NOMO-1 treated with DMSO at 0.1 percent for 48 hours (cell line): Measurements from ENCODE around the gene SAMD14.

Experiments used
- DNase-seq: peaks from one replicate; lab custom pipeline; 2025; ENCODE audit not compliant: unreplicated experiment; lab: John Stamatoyannopoulos, UW

The SAMD14 gene

DNA sequence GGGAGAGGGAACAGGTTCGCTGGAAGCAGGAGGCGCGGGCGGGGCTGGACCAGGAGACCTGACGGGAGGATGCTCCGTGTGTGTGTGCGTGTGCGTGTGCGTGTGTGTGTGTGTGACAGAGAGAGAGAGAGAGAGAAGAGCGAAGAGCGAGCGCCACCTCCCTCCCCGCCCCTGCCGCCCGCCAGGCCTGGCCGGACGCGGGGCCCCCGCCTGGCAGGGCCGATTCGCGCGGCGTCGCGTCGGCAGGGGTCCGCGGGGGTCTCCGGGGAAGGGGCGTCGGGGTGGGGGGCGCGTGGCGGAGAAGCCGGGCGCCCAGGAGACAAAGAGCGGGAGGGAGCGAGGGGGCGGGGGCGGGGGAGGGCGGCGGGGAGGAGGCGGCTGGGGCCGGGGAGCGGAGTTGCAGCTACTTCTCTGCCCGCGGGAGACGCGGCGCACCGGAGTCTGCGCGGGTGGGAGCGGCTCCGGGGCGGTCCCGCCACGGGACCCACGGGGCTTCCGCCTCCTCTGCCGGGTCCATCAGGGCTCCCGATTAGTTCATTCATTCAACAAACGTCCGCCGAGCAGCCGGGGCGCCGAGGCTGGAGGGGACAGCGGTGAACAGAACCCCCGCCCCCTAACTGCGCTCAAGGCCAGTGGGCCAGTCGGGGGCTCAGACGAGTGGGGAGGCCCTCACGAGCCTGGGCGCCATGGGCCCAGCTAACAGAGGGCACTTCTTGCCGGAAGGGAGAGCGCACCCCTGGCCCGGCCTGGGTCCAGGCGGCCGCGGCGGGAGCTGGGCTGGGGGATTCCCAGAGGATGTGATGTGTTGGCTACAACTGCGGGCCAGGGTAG is at the start of gene SAMD14:
TSS of gene SAMD14 (minus strand) at position 433 of the 831 bp plus-strand sequence. CDS start 5,201 bp downstream, outside the sequence.
- no peak for DNase-seq

DNA sequence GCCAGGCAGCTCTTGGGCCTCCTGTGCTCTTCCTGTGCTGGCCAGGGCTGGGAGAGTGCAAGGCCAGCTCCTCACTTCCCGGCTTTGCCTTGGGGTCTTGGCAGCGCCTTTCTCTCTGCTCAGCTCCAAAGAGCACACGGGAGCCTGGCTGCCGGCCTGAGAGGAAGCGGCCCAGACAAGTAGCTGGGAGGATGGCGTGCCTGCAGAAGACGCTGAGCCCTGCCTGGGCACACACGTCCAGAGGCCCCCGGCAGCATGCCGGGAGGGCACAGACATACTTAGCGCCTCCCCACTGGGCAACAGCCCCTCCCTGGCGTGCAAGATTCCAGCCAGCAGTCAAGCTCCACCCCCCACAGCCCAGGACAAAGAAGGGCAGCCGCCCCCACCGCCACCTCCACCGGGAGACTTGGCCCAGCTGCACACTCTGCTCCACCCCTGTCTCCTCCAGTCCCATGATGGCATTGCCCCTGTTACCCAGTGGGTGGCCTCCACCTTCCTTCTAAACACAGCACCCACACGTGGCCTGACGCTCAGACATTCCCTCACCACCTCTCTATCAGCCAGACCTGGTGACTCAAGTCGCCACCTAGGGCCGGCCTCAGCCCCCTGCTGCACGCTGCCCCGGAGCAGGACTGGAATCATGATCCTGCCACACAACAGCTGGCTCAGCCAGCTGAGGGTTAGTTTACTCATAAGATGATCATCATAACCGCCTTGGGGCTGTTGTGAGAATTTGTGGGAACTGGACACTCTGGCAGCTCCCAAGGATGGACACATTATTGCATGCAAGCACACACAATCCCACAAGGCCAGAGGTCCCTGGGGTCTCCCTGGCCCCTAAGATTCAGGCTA is 48.2 kb upstream of the SAMD14 start:
- no peak for DNase-seq

DNA sequence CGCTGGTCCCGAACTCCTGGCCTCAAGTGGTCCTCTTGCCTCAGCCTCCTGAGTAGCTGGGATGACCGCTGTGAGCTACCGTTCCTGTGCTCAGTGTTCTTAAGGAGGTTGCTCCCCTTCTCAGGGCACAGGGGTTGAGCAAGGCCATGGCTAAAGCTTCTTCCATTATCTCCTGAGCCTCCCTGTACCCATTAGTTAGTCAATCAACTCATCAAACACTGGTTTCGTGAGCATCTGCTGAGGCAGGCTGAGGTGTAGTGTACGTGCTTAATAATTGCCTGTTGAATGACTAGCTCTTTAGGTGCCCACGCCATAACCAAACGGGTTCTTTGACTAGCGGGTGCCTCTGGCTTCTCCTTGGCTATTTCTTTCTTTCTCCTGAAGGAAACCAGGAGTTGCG is 47.5 kb upstream of the SAMD14 start:
- no peak for DNase-seq

DNA sequence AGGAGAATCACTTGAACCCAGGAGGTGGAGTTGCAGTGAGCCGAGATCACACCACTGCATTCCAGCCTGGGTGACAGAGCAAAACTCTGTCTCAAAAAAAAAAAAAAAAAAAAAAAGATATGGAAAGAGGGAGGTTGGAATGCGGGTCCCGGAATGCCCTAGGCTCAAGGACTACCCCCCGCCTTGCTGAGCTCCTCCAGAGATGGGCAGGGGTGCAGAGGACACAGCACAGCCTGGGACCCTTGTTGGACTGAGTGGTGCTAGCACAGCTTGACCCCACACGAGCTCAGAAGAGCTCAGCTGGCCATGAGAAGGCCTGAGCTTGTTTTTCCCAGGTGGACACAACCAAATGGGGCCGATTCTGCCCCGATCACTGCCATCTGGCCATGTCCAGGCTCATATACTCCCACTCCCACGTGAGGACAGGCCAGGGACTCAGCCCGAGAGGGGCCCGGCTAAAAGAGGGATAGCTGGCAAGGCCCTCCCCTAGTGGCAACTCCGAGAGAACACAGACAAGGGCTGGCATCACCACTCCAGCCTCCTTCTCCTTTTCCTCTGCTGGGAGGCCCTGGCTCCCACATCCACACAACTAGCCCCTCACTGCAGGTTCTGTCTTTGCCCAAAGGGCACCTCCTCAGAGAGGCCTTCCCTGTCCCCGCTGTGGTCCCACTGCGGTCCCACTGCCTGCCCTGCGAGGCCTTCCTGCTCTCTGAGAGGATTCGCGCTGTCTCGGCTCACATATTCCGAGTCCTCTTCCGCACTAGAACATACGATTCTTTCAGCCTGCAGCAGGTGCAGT is 46.8 kb upstream of the SAMD14 start:
- DNase-seq, result no peak

DNA sequence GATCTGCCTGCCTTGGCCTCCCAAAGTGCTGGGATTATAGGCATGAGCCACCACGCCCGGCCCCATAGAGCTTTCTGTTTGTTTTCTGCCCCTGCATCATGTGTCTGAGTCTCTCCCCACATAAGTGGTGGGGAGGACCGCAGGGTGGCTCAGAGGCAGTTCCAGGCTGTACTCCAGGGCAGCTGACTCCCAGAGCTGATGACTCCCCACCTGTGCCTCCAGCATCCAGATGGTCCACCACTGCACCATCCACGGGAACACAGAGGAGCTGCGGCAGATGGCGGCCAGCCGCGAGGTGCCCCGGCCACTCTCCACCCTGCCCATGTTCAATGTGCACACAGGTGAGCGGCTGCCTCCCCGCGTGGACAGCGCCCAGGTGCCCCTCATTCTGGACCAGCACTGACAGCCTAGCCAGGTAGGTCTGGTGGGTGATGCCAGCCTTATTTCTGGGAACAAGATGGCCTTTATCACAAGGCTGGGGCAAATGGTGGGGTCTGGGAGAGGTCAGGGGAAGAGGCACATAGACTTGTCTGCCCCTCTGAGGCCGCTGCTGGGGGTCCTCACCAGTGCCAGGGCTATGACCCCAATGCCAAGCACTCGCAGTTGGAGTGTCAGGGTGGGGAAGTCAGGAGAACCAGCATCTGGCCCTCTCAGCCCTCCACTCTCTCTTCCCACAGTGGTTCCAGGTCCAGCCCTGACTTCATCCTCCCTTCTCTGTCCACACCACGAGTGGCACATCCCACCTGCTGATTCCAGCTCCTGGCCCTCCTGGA is 45.3 kb upstream of the SAMD14 start:
- no peak for DNase-seq

DNA sequence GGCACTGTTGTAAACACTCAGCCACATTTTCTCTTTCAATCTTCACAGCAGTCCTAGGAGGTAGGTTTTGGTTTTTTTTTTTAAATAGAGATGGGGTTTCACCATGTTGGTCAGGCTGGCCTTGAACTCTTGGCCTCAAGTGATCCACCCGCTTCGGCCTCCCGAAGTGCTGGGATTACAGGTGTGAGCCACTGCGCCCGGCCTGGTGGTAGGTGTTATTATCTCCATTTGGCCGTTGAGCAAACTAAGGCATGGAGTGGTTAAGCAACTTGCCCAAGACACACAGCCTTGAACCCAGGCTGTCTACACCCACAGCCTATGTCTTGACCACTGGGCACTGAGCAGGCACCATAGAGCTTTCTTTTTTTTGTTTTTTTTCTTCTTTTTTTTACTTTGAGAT is 44.5 kb upstream of the SAMD14 start:
- DNase-seq, result no peak

DNA sequence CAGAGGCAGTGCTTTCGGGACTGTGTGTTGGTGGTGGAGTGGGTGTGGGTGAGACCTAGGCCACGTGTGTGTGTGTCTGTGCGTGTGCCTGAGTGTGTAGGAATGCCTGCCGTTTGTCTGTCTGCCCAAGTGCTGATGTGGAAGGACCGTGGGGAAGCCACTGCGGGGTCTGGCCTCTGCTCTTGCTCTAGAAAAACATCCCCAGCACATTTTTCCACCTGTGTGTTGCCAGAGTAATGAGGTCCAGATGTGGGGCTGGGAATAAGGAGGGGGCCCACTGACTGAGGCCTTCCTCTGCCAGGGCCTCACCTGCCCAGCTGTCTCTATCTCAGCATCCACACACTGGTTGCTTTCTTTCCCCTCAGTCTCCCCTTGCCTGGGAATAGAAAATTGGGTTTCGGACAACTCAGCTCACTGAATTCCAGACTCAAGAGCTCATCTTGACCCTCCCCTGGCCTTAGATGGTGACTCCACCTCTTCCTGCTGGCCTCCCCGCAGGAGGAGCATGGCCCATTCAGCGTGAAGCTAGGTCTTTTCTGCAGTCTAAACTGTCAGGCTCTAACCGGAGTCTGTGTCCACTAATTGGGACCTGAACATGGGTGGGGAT is 43.5 kb upstream of the SAMD14 start:
- no peak for DNase-seq

DNA sequence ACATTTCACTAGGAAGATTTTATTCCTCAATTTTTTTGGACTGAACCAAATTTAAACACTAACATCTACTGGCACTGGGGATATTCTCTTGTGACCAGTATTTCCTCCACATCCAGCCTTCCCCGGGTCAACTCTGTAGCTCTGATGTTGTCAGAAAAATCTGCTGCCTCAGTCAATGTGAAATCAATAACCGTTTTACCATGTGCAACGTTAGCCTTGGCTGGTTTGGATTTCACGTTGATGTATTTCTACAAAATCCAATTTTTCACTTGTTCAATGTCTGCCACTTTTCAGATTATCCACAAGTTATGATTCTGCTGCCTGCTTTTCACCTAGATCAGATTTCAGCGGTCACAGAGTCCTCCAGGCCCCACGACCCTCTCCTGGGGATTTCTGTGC is 43.0 kb upstream of the SAMD14 start:
- no peak for DNase-seq

DNA sequence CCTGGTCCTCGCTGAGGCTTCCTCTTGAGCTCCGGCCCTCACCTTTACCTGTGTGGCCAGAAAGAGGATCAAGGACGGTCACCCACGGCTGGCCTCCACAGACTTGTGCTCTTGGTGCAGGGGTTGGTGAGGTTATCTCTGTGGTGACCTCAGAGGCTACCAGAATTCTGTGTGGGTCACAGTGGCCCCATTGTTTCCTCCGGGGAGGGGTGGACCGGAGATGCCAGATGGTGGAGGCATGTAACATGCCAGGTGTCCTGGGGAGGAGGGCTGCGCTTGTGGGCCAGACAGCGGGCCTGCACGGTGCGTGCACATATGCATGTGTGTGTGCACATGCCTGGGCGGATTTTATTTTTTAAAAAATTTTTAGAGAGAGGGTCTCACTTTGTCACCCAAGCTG is 42.2 kb upstream of the SAMD14 start:
- no peak for DNase-seq

DNA sequence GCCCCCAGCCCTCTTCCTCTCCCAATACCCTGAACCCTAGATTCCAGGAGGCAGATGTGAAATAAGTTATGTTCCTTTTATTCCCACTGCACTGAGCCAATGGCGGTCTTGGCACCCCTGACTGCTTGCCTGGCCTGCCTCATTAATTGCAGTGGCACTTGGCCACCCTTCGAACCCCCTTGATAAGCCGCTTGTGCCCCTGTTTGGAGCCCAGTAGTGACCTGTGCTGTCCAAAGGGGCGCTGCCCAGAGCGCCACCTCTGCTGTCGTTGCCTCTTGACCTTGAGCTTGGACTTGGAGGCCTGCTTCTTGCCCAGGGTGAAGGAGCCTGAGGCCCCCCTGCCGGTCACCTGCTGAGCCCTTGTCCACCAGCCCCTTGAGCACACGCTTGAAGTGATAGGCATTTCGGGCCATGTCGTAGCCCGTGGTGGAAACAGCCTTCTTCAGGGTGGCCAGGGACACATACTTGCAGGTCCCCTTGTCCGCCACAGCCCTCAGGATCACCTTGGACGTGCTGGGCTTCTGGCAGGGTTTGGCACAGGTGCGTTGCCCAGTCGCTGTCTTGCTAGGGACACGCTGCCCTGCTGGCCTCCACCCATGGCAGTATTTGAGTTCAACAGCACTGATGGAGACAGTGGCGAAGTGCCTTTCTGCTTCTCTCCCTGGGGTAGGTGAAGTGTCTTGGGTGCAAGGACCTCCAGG is 41.6 kb upstream of the SAMD14 start:
- DNase-seq, result no peak

DNA sequence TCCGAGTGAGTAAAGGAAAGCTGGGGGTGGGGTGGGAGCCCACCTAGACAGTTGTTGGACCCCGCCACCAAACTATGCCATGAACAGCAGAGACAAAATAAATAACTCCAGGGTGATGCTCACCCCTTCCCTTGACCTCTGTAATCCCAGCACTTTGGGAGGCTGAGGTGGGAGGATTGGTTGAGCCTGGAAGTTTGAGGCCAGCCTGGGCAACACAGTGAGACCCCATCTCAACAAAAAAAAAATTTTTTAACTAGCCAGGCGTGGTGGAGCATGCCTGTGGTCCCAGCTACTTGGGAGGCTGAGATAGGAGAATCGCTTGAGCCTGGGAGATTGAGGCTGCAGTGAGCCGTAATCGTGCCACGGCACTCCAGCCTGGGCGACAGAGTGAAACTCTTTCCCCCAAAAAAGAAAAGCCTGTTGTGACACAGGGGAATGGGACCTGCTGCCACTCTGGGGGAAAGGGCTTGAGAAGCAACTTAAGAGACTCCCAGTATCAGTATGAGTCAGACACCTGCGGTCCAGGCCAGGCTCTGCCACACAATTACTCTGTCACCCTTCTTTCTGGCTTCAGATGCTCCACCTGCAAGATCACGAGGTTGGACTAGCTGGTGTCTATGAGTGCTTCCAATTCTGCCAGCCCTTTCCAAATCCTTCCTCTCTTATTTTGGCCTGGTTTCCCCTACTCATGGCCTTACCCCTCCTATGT is 40.9 kb upstream of the SAMD14 start:
- DNase-seq, result peak; percentile 10

DNA sequence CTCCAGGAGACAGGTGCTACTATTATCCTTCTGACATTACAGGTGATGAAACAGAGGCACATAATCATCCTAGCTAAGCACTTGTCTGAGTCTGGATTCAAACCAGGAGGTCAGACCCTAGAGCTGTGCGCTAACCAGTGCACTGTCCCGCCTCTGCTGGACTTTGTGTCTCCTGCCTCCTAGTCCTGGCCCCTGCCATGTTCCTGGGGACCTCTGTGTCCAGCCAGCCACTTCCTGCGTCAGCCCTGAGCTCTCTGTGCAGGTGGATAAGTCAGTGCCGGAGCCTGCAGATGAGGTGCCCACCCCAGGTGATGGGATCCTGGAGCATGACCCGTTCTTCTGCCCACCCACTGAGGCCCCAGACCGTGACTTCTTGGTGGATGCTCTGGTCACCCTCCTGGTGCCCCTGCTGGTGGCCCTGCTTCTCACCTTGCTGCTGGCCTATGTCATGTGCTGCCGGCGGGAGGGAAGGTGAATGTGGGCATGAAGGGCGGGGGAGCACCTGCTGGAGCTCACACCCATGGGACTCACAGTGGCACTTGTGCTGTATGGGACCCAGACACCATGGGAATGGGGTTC is 40.0 kb upstream of the SAMD14 start:
- no peak for DNase-seq

DNA sequence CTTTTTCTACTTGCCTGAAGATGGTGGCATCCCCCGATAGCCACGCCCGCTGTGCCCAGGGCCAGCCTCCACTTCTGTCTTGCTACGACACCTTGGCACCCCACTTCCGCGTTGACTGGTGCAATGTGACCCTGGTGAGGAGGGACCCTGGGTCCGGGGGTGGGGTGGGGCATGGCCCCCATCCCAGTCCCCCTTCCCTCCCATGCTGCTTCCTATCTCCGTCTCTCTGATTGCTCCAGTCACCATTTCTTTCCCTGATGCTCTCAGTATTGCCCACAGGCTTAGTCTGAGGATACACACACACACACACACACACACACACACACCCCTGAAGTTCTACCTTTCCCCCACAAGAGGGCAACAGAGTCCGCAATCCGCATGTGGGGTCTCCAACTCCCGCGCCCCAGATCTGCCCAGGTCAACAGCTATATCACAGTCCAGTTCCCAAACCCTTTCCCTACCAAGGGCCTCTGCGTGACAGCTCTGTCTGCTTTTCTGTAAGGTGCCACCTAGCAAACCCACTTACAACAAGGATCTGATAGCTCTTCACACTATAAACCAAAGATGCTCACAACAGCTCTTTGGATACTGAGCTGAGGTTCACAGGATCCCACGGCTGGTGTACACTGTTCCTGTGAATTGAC is 39.3 kb upstream of the SAMD14 start:
- DNase-seq, result peak; percentile 65

DNA sequence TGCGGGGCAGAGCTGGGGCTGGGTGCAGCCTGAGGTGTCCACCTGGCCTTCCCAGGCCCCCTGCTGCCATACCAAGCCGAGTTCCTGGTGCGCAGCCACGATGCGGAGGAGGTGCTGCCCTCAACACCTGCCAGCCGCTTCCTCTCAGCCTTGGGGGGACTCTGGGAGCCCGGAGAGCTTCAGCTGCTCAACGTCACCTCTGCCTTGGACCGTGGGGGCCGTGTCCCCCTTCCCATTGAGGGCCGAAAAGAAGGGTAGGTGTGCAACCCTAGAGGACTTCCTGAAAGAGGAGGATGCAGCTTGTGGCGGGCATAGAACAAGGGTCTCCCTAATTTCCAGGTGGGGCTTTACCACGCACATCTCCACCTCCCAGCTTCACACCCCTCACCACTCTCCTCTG is 38.4 kb upstream of the SAMD14 start:
- DNase-seq, result no peak

DNA sequence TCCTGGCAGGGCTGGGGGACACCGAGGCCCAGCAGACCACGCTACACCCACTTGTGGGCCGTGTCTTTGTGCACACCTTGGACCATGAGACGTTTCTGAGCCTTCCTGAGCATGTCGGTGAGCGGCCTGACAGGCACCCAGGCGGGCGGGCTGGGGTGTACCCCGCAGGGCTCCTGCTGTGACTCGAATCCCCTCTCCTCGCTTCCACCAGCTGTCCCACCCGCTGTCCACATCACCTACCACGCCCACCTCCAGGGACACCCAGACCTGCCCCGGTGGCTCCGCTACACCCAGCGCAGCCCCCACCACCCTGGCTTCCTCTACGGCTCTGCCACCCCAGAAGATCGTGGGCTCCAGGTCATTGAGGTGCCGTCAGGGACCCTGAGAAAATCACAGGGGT is 37.4 kb upstream of the SAMD14 start:
- DNase-seq, result no peak

DNA sequence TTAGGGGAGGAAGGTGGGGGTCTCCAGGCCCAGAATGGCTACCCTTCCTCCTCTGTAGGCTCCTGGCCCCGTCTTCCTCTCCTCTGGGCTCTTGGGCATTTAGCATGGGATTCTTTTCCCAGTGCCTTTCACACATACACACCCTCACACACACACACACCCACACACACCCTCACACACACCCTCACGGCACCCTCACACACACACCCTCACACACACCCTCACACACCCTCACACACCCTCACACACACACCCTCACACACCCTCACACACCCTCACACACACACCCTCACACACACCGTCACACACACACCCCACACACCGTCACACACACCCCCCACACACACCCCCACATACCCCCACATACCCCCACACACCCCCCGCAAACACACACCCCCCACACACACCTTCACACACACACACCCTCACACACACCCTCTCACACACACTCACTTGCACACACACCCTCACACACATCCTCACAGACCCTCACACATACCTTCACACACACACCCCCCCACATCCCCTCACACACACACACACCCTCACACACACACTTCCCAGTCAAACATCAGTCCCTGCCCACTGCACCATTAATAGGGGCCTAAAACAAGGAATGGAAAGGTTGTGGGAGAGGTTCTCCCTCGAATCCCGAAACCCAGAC is 36.7 kb upstream of the SAMD14 start:
- DNase-seq, result no peak

DNA sequence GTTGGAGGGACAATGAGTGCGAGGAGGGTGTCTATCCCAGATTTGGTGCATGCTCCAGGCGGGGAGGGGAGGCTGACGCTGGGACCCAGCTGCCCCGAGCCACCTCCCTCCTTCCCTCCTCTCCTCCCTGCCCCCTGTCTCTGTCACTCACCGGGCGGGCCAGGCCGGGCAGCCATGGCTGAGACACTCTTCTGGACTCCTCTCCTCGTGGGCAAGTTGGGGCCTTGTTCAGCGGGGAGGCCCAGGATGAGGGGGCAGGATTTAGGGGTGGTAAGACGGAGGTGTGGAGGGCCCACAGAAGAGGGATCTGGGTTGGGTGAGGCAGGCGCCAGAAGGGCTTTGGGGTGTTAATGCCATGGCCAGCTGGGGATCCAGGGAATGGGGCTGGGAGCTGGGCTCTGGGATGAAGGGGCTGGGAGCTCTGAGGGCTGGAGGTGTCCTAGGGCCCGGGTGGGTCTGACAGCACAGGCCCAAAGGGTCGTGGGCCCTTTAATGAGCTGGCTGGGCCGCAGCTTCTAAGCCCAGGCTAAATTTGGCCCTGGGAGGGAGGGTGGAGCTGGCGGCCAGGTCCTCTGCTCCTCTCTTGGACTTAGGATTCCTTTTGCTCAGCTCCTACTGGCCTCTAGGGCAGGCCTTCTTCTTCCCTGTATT is 36.0 kb upstream of the SAMD14 start, which contains the start of gene SGCA:
TSS of gene SGCA (plus strand) at position 139 of the 651 bp plus-strand sequence. CDS start at position 175, 36 bp downstream.
- no peak for DNase-seq
